Fibroblast of gingiva (primary cell): ENCODE results near the gene HLA-E.
"Not testable (repeated sequence)": the region's sequence is repeated elsewhere in the genome, so short reads cannot be mapped to it uniquely, and the experiment has no call there.

Experiments used
- DNase-seq: peaks from one replicate; pipeline ENCODE4 v3.0.0-alpha.2; 2011; ENCODE audit warnings: low read depth

HLA-E gene

GRCh38 chr6:30489081-30490025 lies at the start of gene HLA-E:
HLA-E (plus strand) TSS chr6:30489509; CDS start chr6:30489532, 23 bp downstream.
- peak; percentile 99 for DNase-seq

GRCh38 chr6:30441171-30441570 lies 48.1 kb upstream of the HLA-E start:
- DNase-seq, result no peak

- DNase-seq, result no peak
Observed at GRCh38 chr6:30443657-30444450, 45.5 kb upstream of the HLA-E start.

- no peak for DNase-seq
Observed at GRCh38 chr6:30444451-30444742, 44.9 kb upstream of the HLA-E start.

- DNase-seq, result no peak
Observed at GRCh38 chr6:30446259-30446658, 43.0 kb upstream of the HLA-E start.

- DNase-seq, result no peak
Observed at GRCh38 chr6:30447237-30447636, 42.1 kb upstream of the HLA-E start.

GRCh38 chr6:30450548-30450908 lies 38.8 kb upstream of the HLA-E start:
- no peak for DNase-seq

- peak; percentile 28 for DNase-seq
Observed at GRCh38 chr6:30450909-30451841, 38.1 kb upstream of the HLA-E start.

- DNase-seq, result no peak
Observed at GRCh38 chr6:30452736-30453507, 36.4 kb upstream of the HLA-E start.

- DNase-seq, result peak; percentile 75
Observed at GRCh38 chr6:30453508-30454116, 35.7 kb upstream of the HLA-E start.

- no peak for DNase-seq
Observed at GRCh38 chr6:30459145-30459544, 30.2 kb upstream of the HLA-E start.

GRCh38 chr6:30461055-30461454 lies 28.3 kb upstream of the HLA-E start:
- DNase-seq, result no peak

GRCh38 chr6:30462482-30462881 lies 26.8 kb upstream of the HLA-E start:
- DNase-seq, result no peak

- DNase-seq, result no peak
Observed at GRCh38 chr6:30463242-30463641, 26.1 kb upstream of the HLA-E start.

- DNase-seq, result peak; percentile 15
Observed at GRCh38 chr6:30463651-30464618, 25.4 kb upstream of the HLA-E start.

GRCh38 chr6:30465595-30466306 lies 23.6 kb upstream of the HLA-E start:
- DNase-seq, result no peak

GRCh38 chr6:30470968-30471367 lies 18.3 kb upstream of the HLA-E start:
- DNase-seq, result peak; percentile 53

GRCh38 chr6:30475116-30475515 lies 14.2 kb upstream of the HLA-E start:
- not testable (repeated sequence) for DNase-seq

- no peak for DNase-seq
Observed at GRCh38 chr6:30480536-30481156, 8.7 kb upstream of the HLA-E start.
